HCT116 (cell line): ENCODE data around the gene KCNJ18. TPM values are rescaled to one million over a fixed set of nuclear protein-coding genes. Genes with fewer than 3 reads are reported as not detected.
"Not testable (repeated sequence)": the region's sequence is repeated elsewhere in the genome, so short reads cannot be mapped to it uniquely, and the experiment has no call there.

Experiments used
- ATAC-seq: fragments of 200-7000 bp; cut with Tn5 transposase; 2 replicates; pipeline ENCODE4 v1.9.1; 2020; ENCODE audit warnings: mild to moderate bottlenecking, moderate library complexity
- BruUV-seq: library from RNA; stranded (reverse); fragments of 400-500 nt; replicated peaks from 2 replicates; lab custom pipeline; 2021; lab: Mats Ljungman, UMichigan
- CTCF ChIA-PET: fragments of 300-600 bp; sonication (Branson Sonifier 250); formaldehyde crosslinking; loops from one replicate; lab custom pipeline; 2021; ENCODE audit warnings: antibody characterized with exemption; lab: Charles Lee
- POLR2A ChIA-PET: fragments of 300-600, 350-600 bp; sonication (Branson Sonifier 250); formaldehyde crosslinking; loops from one replicate; lab custom pipeline; 2021; ENCODE audit warnings: antibody characterized with exemption; lab: Charles Lee
- RAD21 ChIA-PET, 2 experiments: fragments of 300-600 bp; sonication (Branson Sonifier 250); formaldehyde crosslinking; loops; one replicate each; lab custom pipeline; 2023; ENCODE audit warnings: low total read pairs in 2 of 2; ENCODE audit not compliant: uncharacterized antibody in 2 of 2, unreplicated experiment in 2 of 2, low non-redundant PET in 1 of 2; lab: Charles Lee
- DNase-seq: peaks from one replicate; pipeline ENCODE4 v3.0.0-alpha.2; 2010; ENCODE audit warnings: low read depth, low spot score
- H2AFZ ChIP-seq: fragments of 200-600 bp; shearing (Covaris generic), sonication (generic); 2 replicates; pipeline ENCODE4 v1.6.1; 2017; ENCODE audit warnings: low read depth, mixed run types, mixed read lengths, antibody characterized with exemption, low read length; ENCODE audit not compliant: poor library complexity, severe bottlenecking
- H3K27ac ChIP-seq: 2 replicates; pipeline ENCODE4 v1.5.1; 2012; ENCODE audit warnings: low read depth, low read length
- H3K27me3 ChIP-seq: fragments of 200-600 bp; sonication (generic); 2 replicates; pipeline ENCODE4 v1.6.1; 2016; ENCODE audit warnings: mixed run types, low read length, mixed read lengths; ENCODE audit not compliant: insufficient read depth
- H3K36me3 ChIP-seq, 2 experiments: fragments of 200-500 bp in 1 of 2; fragments of 200-600 bp in 1 of 2; sonication (Bioruptor generic) in 1 of 2; sonication (generic) in 1 of 2; 2 replicates each; pipeline versions ENCODE4 v1.5.1 to v1.6.1; 2014 to 2016; ENCODE audit warnings: low read length in 2 of 2, inconsistent platforms in 1 of 2, mixed read lengths in 1 of 2, mixed run types in 1 of 2; ENCODE audit not compliant: insufficient read depth in 2 of 2, control insufficient read depth in 1 of 2
- H3K4me1 ChIP-seq, 2 experiments: fragments of 200-600 bp in 1 of 2; sonication (generic) in 1 of 2; 2 replicates each; pipeline versions ENCODE4 v1.5.1 to v1.6.1; 2012 to 2017; ENCODE audit warnings: low read length in 2 of 2, inconsistent platforms in 1 of 2, mild to moderate bottlenecking in 1 of 2, mixed read lengths in 1 of 2, mixed run types in 1 of 2, moderate library complexity in 1 of 2; ENCODE audit not compliant: insufficient read depth in 2 of 2, control insufficient read depth in 1 of 2
- H3K4me2 ChIP-seq: fragments of 200-600 bp; sonication (generic); 2 replicates; pipeline ENCODE4 v1.6.1; 2017; ENCODE audit warnings: mixed run types, low read length, mixed read lengths
- H3K4me3 ChIP-seq, 2 experiments: fragments of 200-600 bp in 1 of 2; sonication (generic) in 1 of 2; replicated peaks in 1 of 2; 2 replicates each; pipeline ENCODE4 v1.5.1; 2011 to 2016; ENCODE audit warnings: low read length in 2 of 2, control low read depth in 1 of 2, low read depth in 1 of 2, mild to moderate bottlenecking in 1 of 2, mixed read lengths in 1 of 2, mixed run types in 1 of 2
- H3K79me2 ChIP-seq: fragments of 200-600 bp; sonication (generic); 2 replicates; pipeline ENCODE4 v1.6.1; 2017; ENCODE audit warnings: mild to moderate bottlenecking, mixed run types, low read length, moderate library complexity, mixed read lengths; ENCODE audit not compliant: insufficient read depth
- H3K9ac ChIP-seq: fragments of 200-600 bp; sonication (generic); 2 replicates; pipeline ENCODE4 v1.6.1; 2016; ENCODE audit warnings: low read length, mixed read lengths
- H3K9me2 ChIP-seq: fragments of 200-600 bp; sonication (generic), shearing (Covaris generic); 2 replicates; pipeline ENCODE4 v1.6.1; 2017; ENCODE audit warnings: mixed run types, mild to moderate bottlenecking, moderate library complexity; ENCODE audit not compliant: insufficient read depth
- H3K9me3 ChIP-seq, 2 experiments: fragments of 200-500 bp in 1 of 2; fragments of 200-600 bp in 1 of 2; sonication (Bioruptor generic) in 1 of 2; sonication (generic) in 1 of 2; 2 replicates each; pipeline ENCODE4 v1.6.1; 2014 to 2017; ENCODE audit warnings: low read length in 2 of 2, mixed read lengths in 2 of 2, inconsistent platforms in 1 of 2, low read depth in 1 of 2, mild to moderate bottlenecking in 1 of 2, mixed run types in 1 of 2, moderate library complexity in 1 of 2; ENCODE audit not compliant: control insufficient read depth in 1 of 2, insufficient read depth in 1 of 2
- H4K20me1 ChIP-seq: fragments of 200-600 bp; sonication (generic), shearing (Covaris generic); 2 replicates; pipeline ENCODE4 v1.6.1; 2017; ENCODE audit warnings: mixed run types, mild to moderate bottlenecking, moderate library complexity; ENCODE audit not compliant: insufficient read depth
- intact Hi-C: fragments of 100-400 bp; cut with micrococcal nuclease; formaldehyde crosslinking; loops from 2 replicates; pipeline ENCODE4 v1.10.0; 2022
- total RNA-seq: library from RNA; stranded (reverse); gene quantifications from one replicate; pipeline ENCODE4 v1.2.1, GENCODE V29; 2021; ENCODE audit not compliant: unreplicated experiment

Gene KCNJ18
- total RNA-seq, 1 experiment from 2014 or later = not detected

- H3K36me3 ChIP-seq, H4K20me1 ChIP-seq, H3K79me2 ChIP-seq, H3K9ac ChIP-seq, ATAC-seq, CTCF ChIA-PET, BruUV-seq, H3K27me3 ChIP-seq, POLR2A ChIA-PET, RAD21 ChIA-PET, H3K4me1 ChIP-seq, H3K4me3 ChIP-seq, H3K9me3 ChIP-seq, H3K9me2 ChIP-seq, H3K27ac ChIP-seq, DNase-seq, intact Hi-C loops, H2AFZ ChIP-seq, H3K4me2 ChIP-seq: not testable (repeated sequence)
These were observed 58.8 kb downstream of the KCNJ18 start for GRCh38 chr17:21751111-21751510.
